Adrenal gland (tissue), 5 donors: ENCODE measurements around the gene CORO2B.

Experiments
- POLR2A ChIP-seq, 2 donors: fragments of 450-650 bp; IDR thresholded peaks; one replicate each; pipeline ENCODE4 v1.6.1; 2017; ENCODE audit warnings: antibody characterized with exemption in 2 of 2, mild to moderate bottlenecking in 2 of 2, moderate library complexity in 1 of 2
- TF ChIP-seq, protein P1 (sequence below), 6 experiments: fragments of 450-650 bp in 4 of 6; fragments of 200-600 bp in 2 of 6; sonication (generic) in 1 of 6; IDR thresholded peaks; 1 replicate in 5 of 6; 2 replicates in 1 of 6; pipeline versions ENCODE4 v1.5.1 to v1.8.0; 2016 to 2021; ENCODE audit warnings: antibody characterized with exemption in 6 of 6, mild to moderate bottlenecking in 2 of 6, moderate library complexity in 1 of 6
- donor health status: DM: no; HTN: no; CAD: no.

DNA sequence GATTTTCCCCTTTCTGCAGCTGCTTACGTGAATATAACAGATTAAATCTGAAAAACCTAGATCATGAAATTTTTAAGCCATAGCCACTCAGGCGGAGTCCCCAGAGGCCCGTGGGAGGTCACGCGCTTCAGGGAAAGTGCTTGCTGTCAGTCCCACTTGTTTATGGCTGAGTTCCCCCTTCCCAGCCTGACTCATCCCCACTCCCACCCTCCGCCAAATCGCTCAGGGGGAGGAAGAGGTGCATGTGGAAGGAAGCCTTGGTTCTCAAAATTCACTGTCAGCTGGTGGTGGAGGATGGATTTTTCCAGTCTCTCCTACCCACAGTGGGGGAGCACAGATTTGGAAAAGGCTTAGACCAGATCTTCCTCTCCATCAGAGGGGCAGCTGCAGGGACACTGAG, 67.4 kb downstream of the CORO2B start:
- TF ChIP-seq, protein P1, sequence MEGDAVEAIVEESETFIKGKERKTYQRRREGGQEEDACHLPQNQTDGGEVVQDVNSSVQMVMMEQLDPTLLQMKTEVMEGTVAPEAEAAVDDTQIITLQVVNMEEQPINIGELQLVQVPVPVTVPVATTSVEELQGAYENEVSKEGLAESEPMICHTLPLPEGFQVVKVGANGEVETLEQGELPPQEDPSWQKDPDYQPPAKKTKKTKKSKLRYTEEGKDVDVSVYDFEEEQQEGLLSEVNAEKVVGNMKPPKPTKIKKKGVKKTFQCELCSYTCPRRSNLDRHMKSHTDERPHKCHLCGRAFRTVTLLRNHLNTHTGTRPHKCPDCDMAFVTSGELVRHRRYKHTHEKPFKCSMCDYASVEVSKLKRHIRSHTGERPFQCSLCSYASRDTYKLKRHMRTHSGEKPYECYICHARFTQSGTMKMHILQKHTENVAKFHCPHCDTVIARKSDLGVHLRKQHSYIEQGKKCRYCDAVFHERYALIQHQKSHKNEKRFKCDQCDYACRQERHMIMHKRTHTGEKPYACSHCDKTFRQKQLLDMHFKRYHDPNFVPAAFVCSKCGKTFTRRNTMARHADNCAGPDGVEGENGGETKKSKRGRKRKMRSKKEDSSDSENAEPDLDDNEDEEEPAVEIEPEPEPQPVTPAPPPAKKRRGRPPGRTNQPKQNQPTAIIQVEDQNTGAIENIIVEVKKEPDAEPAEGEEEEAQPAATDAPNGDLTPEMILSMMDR (IDR thresholded peaks at IDR 0.05), result no peak
- no peak for TF ChIP-seq POLR2A (IDR thresholded peaks at IDR 0.05)
